Left lung (tissue), 10 donors: ENCODE measurements around the gene GPC3. TPM values are rescaled to one million over a fixed set of nuclear protein-coding genes. Genes with fewer than 3 reads are reported as not detected.

ENCODE experiments used
- ATAC-seq: fragments of 200-7000 bp; cut with Tn5 transposase; one replicate; pipeline ENCODE4 v1.9.1; 2020; ENCODE audit warnings: moderate library complexity
- DNase-seq, 4 donors: peaks; one replicate each; pipeline ENCODE4 v3.0.0-alpha.2; 2013 to 2020
- H3K27ac ChIP-seq, 2 donors: fragments of 200-600 bp; sonication (generic) in 1 of 2; one replicate each; pipeline versions ENCODE4 v1.5.0 to v1.8.0; 2020 to 2021
- H3K27me3 ChIP-seq, 2 donors: fragments of 200-600 bp; sonication (generic) in 1 of 2; one replicate each; pipeline versions ENCODE4 v1.5.0 to v1.8.0; 2020 to 2021
- H3K36me3 ChIP-seq, 2 donors: fragments of 200-600 bp; sonication (generic) in 1 of 2; one replicate each; pipeline versions ENCODE4 v1.5.0 to v1.8.0; 2020 to 2021
- H3K4me1 ChIP-seq, 2 donors: fragments of 200-600 bp; one replicate each; pipeline ENCODE4 v1.8.0; 2021
- H3K4me3 ChIP-seq, 2 donors: fragments of 200-600 bp; sonication (generic) in 1 of 2; one replicate each; pipeline versions ENCODE4 v1.5.0 to v1.8.0; 2020 to 2021; ENCODE audit warnings: mild to moderate bottlenecking in 1 of 2
- H3K9me3 ChIP-seq, 2 donors: fragments of 200-600 bp; sonication (generic) in 1 of 2; one replicate each; pipeline versions ENCODE4 v1.5.0 to v1.8.0; 2020 to 2021
- intact Hi-C, 2 donors: fragments of 100-400 bp; cut with DNase I; formaldehyde crosslinking; loops; one replicate each; pipeline versions ENCODE4 v1.11.2 to v1.14.2; 2022
- polyA plus RNA-seq, 6 donors: library from polyadenylated mRNA; unstranded; fragments of 120-200 nt; gene quantifications; one replicate each; pipeline ENCODE4 v1.2.1, GENCODE V29; 2013; ENCODE audit not compliant: insufficient read length in 6 of 6
- total RNA-seq, 2 donors: library from RNA; stranded (reverse); fragmentation: NEBNext Ultra II Directional; extraction: Animal tissue kit (Norgen Biotek cat#: 25700); gene quantifications; one replicate each; pipeline ENCODE4 v1.2.1, GENCODE V29; 2021
- TF ChIP-seq, protein P1 (sequence below), 2 donors: fragments of 200-600 bp; sonication (generic) in 1 of 2; IDR thresholded peaks; one replicate each; pipeline versions ENCODE4 v1.5.0 to v1.8.0; 2021; ENCODE audit warnings: antibody characterized with exemption in 2 of 2
- donor health status: DM: no; HTN: yes; CAD: no.
- donor health status: DM: no; HTN: no; CAD: no.

The GPC3 gene
- total and polyA plus RNA-seq, 8 donors, result 42.1 to 581 (median 448) TPM

DNA sequence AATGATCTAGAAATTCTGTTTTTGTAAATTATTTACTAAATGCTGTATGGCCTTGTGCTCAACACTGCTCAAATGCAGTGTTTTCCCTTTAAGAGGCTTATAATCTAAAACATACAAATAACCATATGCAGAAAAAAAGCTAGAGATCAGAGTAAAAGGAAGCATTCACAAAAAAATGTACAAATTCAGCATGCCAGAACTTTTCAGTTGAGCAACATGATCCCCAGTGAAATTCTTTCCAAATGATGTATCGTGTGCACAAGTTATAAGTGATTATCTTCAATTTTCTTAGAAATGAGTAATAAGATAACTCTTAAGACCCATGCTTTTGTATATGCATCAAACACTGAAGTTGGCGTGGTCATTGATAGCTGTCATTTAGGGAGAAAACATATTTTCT lies 5.0 kb downstream of the GPC3 start:
- peak in 1 of 4 donors; percentile 43 for DNase-seq
- no peaks in the 10 kb centered on the region for H3K36me3 ChIP-seq
- H3K4me3 ChIP-seq, result no peak overlapping the region
- no peaks in the 10 kb centered on the region for H3K9me3 ChIP-seq
- TF ChIP-seq, protein P1, sequence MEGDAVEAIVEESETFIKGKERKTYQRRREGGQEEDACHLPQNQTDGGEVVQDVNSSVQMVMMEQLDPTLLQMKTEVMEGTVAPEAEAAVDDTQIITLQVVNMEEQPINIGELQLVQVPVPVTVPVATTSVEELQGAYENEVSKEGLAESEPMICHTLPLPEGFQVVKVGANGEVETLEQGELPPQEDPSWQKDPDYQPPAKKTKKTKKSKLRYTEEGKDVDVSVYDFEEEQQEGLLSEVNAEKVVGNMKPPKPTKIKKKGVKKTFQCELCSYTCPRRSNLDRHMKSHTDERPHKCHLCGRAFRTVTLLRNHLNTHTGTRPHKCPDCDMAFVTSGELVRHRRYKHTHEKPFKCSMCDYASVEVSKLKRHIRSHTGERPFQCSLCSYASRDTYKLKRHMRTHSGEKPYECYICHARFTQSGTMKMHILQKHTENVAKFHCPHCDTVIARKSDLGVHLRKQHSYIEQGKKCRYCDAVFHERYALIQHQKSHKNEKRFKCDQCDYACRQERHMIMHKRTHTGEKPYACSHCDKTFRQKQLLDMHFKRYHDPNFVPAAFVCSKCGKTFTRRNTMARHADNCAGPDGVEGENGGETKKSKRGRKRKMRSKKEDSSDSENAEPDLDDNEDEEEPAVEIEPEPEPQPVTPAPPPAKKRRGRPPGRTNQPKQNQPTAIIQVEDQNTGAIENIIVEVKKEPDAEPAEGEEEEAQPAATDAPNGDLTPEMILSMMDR (IDR thresholded peaks at IDR 0.05), result no peak
- peaks cover 0 to 5% of the 10 kb centered on the region in 2 donors for H3K4me1 ChIP-seq
- intact Hi-C loops, result no loop called here
- no peak overlapping the region for H3K27ac ChIP-seq
- ATAC-seq, result no peak
- peaks cover 21 to 24% of the 10 kb centered on the region in 2 donors for H3K27me3 ChIP-seq

DNA sequence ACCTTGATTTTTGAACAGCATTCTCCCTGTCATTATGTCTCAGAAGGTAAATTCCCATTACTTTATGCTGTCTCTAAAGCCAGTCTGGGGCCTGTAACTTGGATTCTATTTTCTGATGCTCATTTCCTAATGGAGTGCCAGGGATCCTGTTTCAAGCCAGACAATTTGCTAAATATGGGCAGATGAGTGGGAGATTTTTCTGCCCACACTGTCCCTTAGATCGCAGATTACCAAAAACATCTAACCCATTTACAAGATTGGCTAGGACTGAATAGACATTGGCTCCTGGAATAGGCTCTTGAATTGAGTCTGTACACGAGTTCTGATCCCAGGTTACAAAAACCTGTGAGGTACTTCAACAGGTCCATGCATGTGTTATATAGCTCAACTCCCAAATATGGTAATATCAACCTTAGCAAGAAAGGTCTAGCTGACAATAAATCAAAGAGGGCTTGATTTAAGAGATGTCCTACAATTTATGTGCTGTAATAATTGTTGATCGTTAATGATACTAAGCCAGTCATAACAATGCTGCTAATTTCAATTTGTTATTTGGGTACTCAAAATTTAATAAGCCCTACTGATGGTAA lies 5.7 kb downstream of the GPC3 start:
- TF ChIP-seq, protein P1 (IDR thresholded peaks at IDR 0.05), result no peak
- H3K9me3 ChIP-seq, result no peaks in the 10 kb centered on the region
- no peaks in the 10 kb centered on the region for H3K36me3 ChIP-seq
- peaks cover 17% of the 10 kb centered on the region in 2 donors for H3K27me3 ChIP-seq
- no peak overlapping the region for H3K27ac ChIP-seq
- H3K4me1 ChIP-seq, result no peaks in the 10 kb centered on the region
- DNase-seq, result no peak
- no peak for ATAC-seq
- no peak overlapping the region for H3K4me3 ChIP-seq
- intact Hi-C loops, result no loop called here

DNA sequence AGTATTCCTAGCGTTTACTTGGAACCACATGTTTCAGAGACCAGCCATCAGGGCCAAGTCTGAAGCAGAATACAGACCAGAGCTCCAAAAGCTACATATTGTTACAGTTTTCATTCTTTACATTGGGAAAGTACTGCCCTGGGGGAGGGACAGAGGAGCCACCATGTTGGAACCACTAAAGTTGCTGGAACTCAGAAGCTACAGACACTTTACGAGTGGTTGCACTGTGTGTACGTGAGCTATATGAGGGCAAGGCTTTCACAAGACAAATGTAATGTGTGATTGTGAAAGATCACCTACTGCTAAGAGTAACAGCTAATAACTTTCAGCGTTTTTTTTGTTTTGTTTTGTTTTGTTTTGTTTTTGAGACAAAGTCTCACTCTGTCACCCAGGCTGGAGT lies 11.7 kb downstream of the GPC3 start:
- Histone ChIP-seq H3K4me1 (no peaks in the 10 kb centered on the region), H3K27me3 (peaks cover 0 to 4% of the 10 kb centered on the region in 2 donors), H3K4me3 (no peak overlapping the region), H3K36me3 (no peaks in the 10 kb centered on the region), H3K9me3 (no peaks in the 10 kb centered on the region), H3K27ac (no peak overlapping the region)
- intact Hi-C loops, result no loop called here
- TF ChIP-seq, protein P1 (IDR thresholded peaks at IDR 0.05), result no peak
- ATAC-seq, result no peak
- no peak for DNase-seq

DNA sequence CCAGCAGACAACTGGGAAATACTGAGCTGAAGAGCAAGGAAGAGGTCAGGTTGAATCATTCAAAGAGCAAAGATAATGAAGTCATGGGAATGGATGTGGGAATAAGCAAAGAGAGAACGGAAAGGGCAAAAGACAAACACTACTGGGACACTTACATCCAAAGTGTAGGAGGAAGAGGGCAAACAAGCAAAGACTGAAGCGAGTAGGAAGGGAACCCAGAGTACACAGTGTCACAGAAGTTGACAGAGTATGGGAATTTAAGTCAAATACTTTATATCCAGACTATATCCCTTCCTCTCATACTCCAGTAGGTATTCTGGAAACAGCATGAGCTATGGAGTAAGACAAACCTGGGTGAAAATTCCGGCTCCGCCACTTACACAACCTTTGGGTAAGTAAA lies 12.5 kb downstream of the GPC3 start:
- TF ChIP-seq, protein P1 (IDR thresholded peaks at IDR 0.05), result no peak
- intact Hi-C loops, result no loop called here

DNA sequence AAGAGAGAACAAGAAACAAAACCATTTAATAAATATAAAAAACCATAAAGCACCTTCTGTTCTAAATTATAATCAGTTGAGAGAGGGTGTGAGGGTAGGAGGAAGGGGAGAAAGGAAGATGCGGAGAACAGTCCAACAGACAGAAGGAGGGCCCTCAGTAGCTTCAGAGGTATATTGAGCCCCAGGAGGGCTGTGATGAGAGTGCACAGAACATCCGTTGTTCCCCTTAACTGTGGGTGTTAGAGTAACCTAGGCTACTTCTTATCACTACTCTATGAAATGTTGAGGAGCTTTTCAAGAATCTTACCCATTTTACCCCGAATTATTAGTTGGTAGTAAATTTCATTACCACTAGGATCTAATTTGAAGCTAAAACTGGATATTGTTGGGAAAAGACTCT lies 13.8 kb downstream of the GPC3 start:
- ATAC-seq (no peak), DNase-seq (no peak)
- TF ChIP-seq, protein P1 (IDR thresholded peaks at IDR 0.05), result no peak
- H3K27me3 ChIP-seq, result no peaks in the 10 kb centered on the region
- H3K27ac ChIP-seq, result no peak overlapping the region
- H3K4me3 ChIP-seq, result no peak overlapping the region
- H3K36me3 ChIP-seq, result no peaks in the 10 kb centered on the region
- intact Hi-C loops, result no loop called here
- H3K9me3 ChIP-seq, result no peaks in the 10 kb centered on the region
- H3K4me1 ChIP-seq, result no peaks in the 10 kb centered on the region

More for the DNA sequence above, 12.5 kb downstream of the GPC3 start:
- Histone ChIP-seq H3K36me3 (no peaks in the 10 kb centered on the region), H3K4me3 (no peak overlapping the region), H3K27me3 (peaks cover 0 to 4% of the 10 kb centered on the region in 2 donors), H3K9me3 (no peaks in the 10 kb centered on the region), H3K4me1 (no peaks in the 10 kb centered on the region), H3K27ac (no peak overlapping the region)
- no peak for ATAC-seq
- no peak for DNase-seq
